ENCODE measurements around the gene SHOC2. TPM values are rescaled to one million over a fixed set of nuclear protein-coding genes. Genes with fewer than 3 reads are reported as not detected.

The SHOC2 gene
- total and polyA plus RNA-seq, 9 donors, result 19.4 to 91.2 (median 63.1) TPM

GRCh38 chr10:110901954-110902819 is 17.2 kb upstream of the SHOC2 start:
- Histone ChIP-seq H3K27me3 (no peaks in the 10 kb centered on the region), H3K4me3 (no peak overlapping the region), H3K4me1 (ENCODE audit: insufficient read depth) (no peaks in the 10 kb centered on the region), H3K36me3 (no peaks in the 10 kb centered on the region), H3K9me3 (no peaks in the 10 kb centered on the region), H3K27ac (no peak overlapping the region)
- TF ChIP-seq, protein P1, sequence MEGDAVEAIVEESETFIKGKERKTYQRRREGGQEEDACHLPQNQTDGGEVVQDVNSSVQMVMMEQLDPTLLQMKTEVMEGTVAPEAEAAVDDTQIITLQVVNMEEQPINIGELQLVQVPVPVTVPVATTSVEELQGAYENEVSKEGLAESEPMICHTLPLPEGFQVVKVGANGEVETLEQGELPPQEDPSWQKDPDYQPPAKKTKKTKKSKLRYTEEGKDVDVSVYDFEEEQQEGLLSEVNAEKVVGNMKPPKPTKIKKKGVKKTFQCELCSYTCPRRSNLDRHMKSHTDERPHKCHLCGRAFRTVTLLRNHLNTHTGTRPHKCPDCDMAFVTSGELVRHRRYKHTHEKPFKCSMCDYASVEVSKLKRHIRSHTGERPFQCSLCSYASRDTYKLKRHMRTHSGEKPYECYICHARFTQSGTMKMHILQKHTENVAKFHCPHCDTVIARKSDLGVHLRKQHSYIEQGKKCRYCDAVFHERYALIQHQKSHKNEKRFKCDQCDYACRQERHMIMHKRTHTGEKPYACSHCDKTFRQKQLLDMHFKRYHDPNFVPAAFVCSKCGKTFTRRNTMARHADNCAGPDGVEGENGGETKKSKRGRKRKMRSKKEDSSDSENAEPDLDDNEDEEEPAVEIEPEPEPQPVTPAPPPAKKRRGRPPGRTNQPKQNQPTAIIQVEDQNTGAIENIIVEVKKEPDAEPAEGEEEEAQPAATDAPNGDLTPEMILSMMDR (IDR thresholded peaks at IDR 0.05), result no peak
- TF ChIP-seq EP300 (IDR thresholded peaks at IDR 0.05), result no peak
- no peak for TF ChIP-seq POLR2A (IDR thresholded peaks at IDR 0.05)
- WGBS, 3 donors, result 71 to 77% (median 75%) methylated on average over 7 of the region's 7 CpGs
- DNase-seq, result no peak
- intact Hi-C loops (cut with DNase I), result loop anchor here in 1 of 4 donors (10.0 kb wide), 1 partner anchor 87 kb away; no protein-coding TSS in a partner anchor

DNA sequence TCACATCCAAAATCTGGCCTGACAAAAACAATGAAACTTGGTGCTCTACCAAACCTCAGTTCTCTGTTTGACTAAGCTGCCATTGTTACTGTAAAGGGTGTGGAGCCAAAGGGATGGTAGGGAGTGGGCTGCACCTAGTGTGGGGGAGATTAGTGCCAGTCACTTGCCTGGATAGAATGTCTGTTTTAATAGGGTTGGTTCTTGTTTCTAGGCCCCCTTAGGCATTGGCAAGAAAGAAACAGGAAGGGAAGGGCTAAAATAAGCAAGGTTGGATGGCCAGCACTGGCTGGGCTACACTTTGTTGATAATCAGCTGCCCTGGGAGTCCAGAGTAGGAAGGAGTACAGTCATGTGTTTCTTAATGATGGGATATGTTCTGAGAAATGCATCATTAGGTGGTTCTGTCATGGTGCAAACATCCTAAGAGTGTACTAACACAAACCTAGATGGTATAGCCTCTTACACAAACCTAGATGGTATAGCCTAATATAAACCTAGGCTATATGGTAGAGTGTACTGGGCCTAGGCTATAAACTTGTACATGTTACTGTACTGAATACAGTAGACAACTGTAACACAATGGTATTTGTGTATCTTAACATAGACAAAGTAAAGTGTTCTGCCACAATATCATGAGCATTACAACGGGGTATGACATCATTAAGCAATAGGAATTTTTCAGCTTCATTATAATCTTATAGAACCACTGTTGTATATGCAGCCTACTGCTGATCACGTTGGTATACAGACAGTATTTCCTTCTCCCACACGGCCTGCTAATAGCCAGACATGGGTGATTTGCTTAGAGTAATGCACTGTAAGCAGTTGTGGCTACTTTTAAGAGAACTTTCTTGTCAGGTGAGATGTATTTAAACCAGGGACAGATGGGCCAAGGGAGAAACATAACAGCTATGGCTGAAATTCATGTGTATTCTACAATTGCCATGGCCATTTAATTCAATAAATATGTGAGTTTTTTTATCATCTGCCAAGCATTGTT is 15.8 kb upstream of the SHOC2 start:
- intact Hi-C loops (cut with DNase I), result loop anchor here in 1 of 4 donors (10.0 kb wide), 1 partner anchor 89 kb away; no protein-coding TSS in a partner anchor
- no peak for DNase-seq
- Histone ChIP-seq H3K27me3 (no peaks in the 10 kb centered on the region), H3K27ac (no peak overlapping the region), H3K36me3 (no peaks in the 10 kb centered on the region), H3K4me1 (ENCODE audit: insufficient read depth) (no peaks in the 10 kb centered on the region), H3K9me3 (no peaks in the 10 kb centered on the region), H3K4me3 (no peak overlapping the region)
- 74 to 78% (median 76%) methylated on average over 3 of the region's 3 CpGs for WGBS, 3 donors
- TF ChIP-seq POLR2A (IDR thresholded peaks at IDR 0.05) (no peak), EP300 (IDR thresholded peaks at IDR 0.05) (no peak)
- TF ChIP-seq, protein P1 (IDR thresholded peaks at IDR 0.05), result no peak

GRCh38 chr10:110910138-110910537 is 9.3 kb upstream of the SHOC2 start:
- H3K4me3 ChIP-seq, result no peak overlapping the region
- H3K4me1 ChIP-seq (ENCODE audit: insufficient read depth), result peaks cover 1% of the 10 kb centered on the region
- intact Hi-C loops (cut with DNase I), result no loop called here
- H3K36me3 ChIP-seq, result no peaks in the 10 kb centered on the region
- DNase-seq, result no peak
- no peaks in the 10 kb centered on the region for H3K27me3 ChIP-seq
- WGBS, 3 donors, result 51 to 60% (median 55%) methylated on average over 4 of the region's 4 CpGs
- no peaks in the 10 kb centered on the region for H3K9me3 ChIP-seq
- TF ChIP-seq EP300 (IDR thresholded peaks at IDR 0.05) (no peak), POLR2A (IDR thresholded peaks at IDR 0.05) (no peak)
- TF ChIP-seq, protein P1 (IDR thresholded peaks at IDR 0.05), result no peak
- no peak overlapping the region for H3K27ac ChIP-seq

GRCh38 chr10:110912374-110912773 is 7.0 kb upstream of the SHOC2 start:
- TF ChIP-seq EP300 (IDR thresholded peaks at IDR 0.05) (no peak), POLR2A (IDR thresholded peaks at IDR 0.05) (no peak)
- TF ChIP-seq, protein P1 (IDR thresholded peaks at IDR 0.05), result no peak
- Histone ChIP-seq H3K9me3 (no peaks in the 10 kb centered on the region), H3K36me3 (no peaks in the 10 kb centered on the region), H3K4me1 (ENCODE audit: insufficient read depth) (peaks cover 1% of the 10 kb centered on the region), H3K4me3 (no peak overlapping the region), H3K27me3 (no peaks in the 10 kb centered on the region), H3K27ac (no peak overlapping the region)
- intact Hi-C loops (cut with DNase I), result no loop called here
- no peak for DNase-seq
- 48 to 58% (median 57%) methylated on average over 3 of the region's 3 CpGs for WGBS, 3 donors

Measured in ovary (tissue), 9 donors.